Activated T-cell treated with anti-CD3 and anti-CD28 coated beads, Interleukin-2, amount 50 U/mL, for 1 hour (primary cell): Measurements from ENCODE around the gene PCBD1.

Experiments used
- DNase-seq: peaks from one replicate; pipeline ENCODE4 v3.0.0-alpha.2; 2020

Gene PCBD1

GRCh38 chr10:70901276-70901878, 13.0 kb upstream of the PCBD1 start:
- DNase-seq = no peak

- DNase-seq = no peak
Observed at GRCh38 chr10:70899096-70899495, 10.7 kb upstream of the PCBD1 start.

GRCh38 chr10:70898687-70899086, 10.3 kb upstream of the PCBD1 start:
- DNase-seq = no peak

GRCh38 chr10:70896551-70896950, 8.2 kb upstream of the PCBD1 start:
- DNase-seq = no peak

- DNase-seq = no peak
Observed at GRCh38 chr10:70894416-70894815, 6.1 kb upstream of the PCBD1 start.

- no peak for DNase-seq
Observed at GRCh38 chr10:70893227-70894006, 5.1 kb upstream of the PCBD1 start.

GRCh38 chr10:70892631-70893030, 4.3 kb upstream of the PCBD1 start:
- no peak for DNase-seq

GRCh38 chr10:70891627-70892026, 3.3 kb upstream of the PCBD1 start:
- DNase-seq = no peak

GRCh38 chr10:70890917-70891431, 2.6 kb upstream of the PCBD1 start:
- DNase-seq = no peak

GRCh38 chr10:70889291-70889690, 926 bp upstream of the PCBD1 start:
- DNase-seq = no peak

- no peak for DNase-seq
Observed at GRCh38 chr10:70886921-70887665, 1.3 kb downstream of the PCBD1 start.

- no peak for DNase-seq
Observed at GRCh38 chr10:70885931-70886903, 2.1 kb downstream of the PCBD1 start.

- no peak for DNase-seq
Observed at GRCh38 chr10:70885481-70885880, 2.9 kb downstream of the PCBD1 start.

GRCh38 chr10:70884741-70885140, 3.6 kb downstream of the PCBD1 start:
- no peak for DNase-seq

GRCh38 chr10:70880077-70880534, 8.3 kb downstream of the PCBD1 start:
- peak; percentile 63 for DNase-seq

- DNase-seq = no peak
Observed at GRCh38 chr10:70879207-70879606, 9.2 kb downstream of the PCBD1 start.

- no peak for DNase-seq
Observed at GRCh38 chr10:70874061-70874460, 14.3 kb downstream of the PCBD1 start.

- no peak for DNase-seq
Observed at GRCh38 chr10:70872291-70872690, 16.1 kb downstream of the PCBD1 start.

GRCh38 chr10:70866424-70866823, 21.9 kb downstream of the PCBD1 start:
- no peak for DNase-seq

GRCh38 chr10:70864935-70865334, 23.4 kb downstream of the PCBD1 start:
- DNase-seq = no peak

- no peak for DNase-seq
Observed at GRCh38 chr10:70863470-70864160, 24.8 kb downstream of the PCBD1 start.
